K562 (cell line): ENCODE data around the gene PSMA4. TPM values are rescaled to one million over a fixed set of nuclear protein-coding genes. Genes with fewer than 3 reads are reported as not detected.

ENCODE experiments used
- ARID1B ChIP-seq: fragments of 450-650 bp; IDR thresholded peaks from 2 replicates; pipeline ENCODE4 v1.6.1; 2016; ENCODE audit warnings: antibody characterized with exemption, mild to moderate bottlenecking, inconsistent platforms
- ARID4B ChIP-seq: sonication (generic); formaldehyde crosslinking; IDR thresholded peaks from 2 replicates; pipeline ENCODE4 v1.8.0; 2022; ENCODE audit warnings: mild to moderate bottlenecking, missing genetic modification reagents
- CTCF ChIP-seq, 3 experiments: IDR thresholded peaks in 2 of 3; conservative IDR thresholded peaks in 1 of 3; 2 replicates each; pipeline ENCODE4 v1.5.1; 2011 to 2012; ENCODE audit warnings: low read length in 3 of 3, mild to moderate bottlenecking in 3 of 3, control low read depth in 2 of 3, improper control_type of control experiment in 1 of 3, inconsistent platforms in 1 of 3, low read depth in 1 of 3, mixed read lengths in 1 of 3, moderate library complexity in 1 of 3; ENCODE audit not compliant: insufficient read depth in 2 of 3
- MEIS2 ChIP-seq: fragments of 450-650 bp; IDR thresholded peaks from 2 replicates; pipeline ENCODE4 v1.6.1; 2014; ENCODE audit warnings: mild to moderate bottlenecking; ENCODE audit not compliant: partially characterized antibody
- PHF21A ChIP-seq: fragments of 450-650 bp; IDR thresholded peaks from 2 replicates; pipeline ENCODE4 v1.6.1; 2017; ENCODE audit warnings: low read depth, borderline replicate concordance
- PHF8 ChIP-seq: fragments of 200-600 bp; sonication (generic); IDR thresholded peaks from 2 replicates; pipeline ENCODE4 v1.6.1; 2012; ENCODE audit warnings: mixed run types, mild to moderate bottlenecking, inconsistent platforms, low read length, moderate library complexity, borderline replicate concordance
- PKNOX1 ChIP-seq: fragments of 450-650 bp; IDR thresholded peaks from 2 replicates; pipeline ENCODE4 v1.6.1; 2016
- POLR2B ChIP-seq: fragments of 450-650 bp; IDR thresholded peaks from 2 replicates; pipeline ENCODE4 v1.6.1; 2018; ENCODE audit warnings: low read depth; ENCODE audit not compliant: partially characterized antibody
- RCOR1 ChIP-seq, 2 experiments: IDR thresholded peaks; 2 replicates each; pipeline ENCODE4 v1.6.1; 2012; ENCODE audit warnings: low read depth in 2 of 2, low read length in 2 of 2, borderline replicate concordance in 1 of 2, improper control_type of control experiment in 1 of 2
- SAP30 ChIP-seq: fragments of 200-600 bp; sonication (generic); IDR thresholded peaks from 2 replicates; pipeline ENCODE4 v1.6.1; 2012; ENCODE audit warnings: borderline replicate concordance, low read depth, mild to moderate bottlenecking, moderate library complexity, low read length, control low read depth, inconsistent platforms; ENCODE audit not compliant: insufficient read depth, poor library complexity, severe bottlenecking
- UBTF ChIP-seq, 2 experiments: IDR thresholded peaks; 2 replicates each; pipeline ENCODE4 v1.6.1; 2012; ENCODE audit warnings: improper control_type of control experiment in 2 of 2, low read depth in 2 of 2, low read length in 2 of 2, borderline replicate concordance in 1 of 2
- ZBTB9 ChIP-seq: fragments of 450-650 bp; formaldehyde crosslinking; IDR thresholded peaks from 2 replicates; pipeline ENCODE4 v1.4.0; 2020; ENCODE audit warnings: mild to moderate bottlenecking, moderate library complexity
- ZNF239 ChIP-seq: fragments of 250-450 bp; sonication (Bioruptor Pico); IDR thresholded peaks from 2 replicates; pipeline ENCODE4 v1.4.0; 2020; ENCODE audit warnings: mild to moderate bottlenecking
- polyA plus RNA-seq, 8 experiments: library from polyadenylated mRNA; depleted of rRNA in 4 of 8; stranded (reverse) in 5 of 8; unstranded in 3 of 8; fragments of >200 nt; fragmentation: Nextera tagmentation in 2 of 8; fragmentation: Illumina TruSeq in 1 of 8; extraction: Ambion mirVana in 2 of 8; extraction: Trizol in 1 of 8; gene quantifications; 2 replicates each; pipeline versions ENCODE4 v1.2.1 to v1.2.3, GENCODE V29; 2011 to 2014; ENCODE audit warnings: inconsistent platforms in 1 of 8, missing spikeins in 1 of 8
- total RNA-seq, 7 experiments: library from RNA; depleted of rRNA in 6 of 7; stranded (reverse); fragments of >200 nt in 6 of 7; fragmentation: Illumina TruSeq in 2 of 7; extraction: Trizol in 2 of 7; gene quantifications; 2 replicates each; pipeline versions ENCODE4 v1.2.1 to v1.2.3, GENCODE V29; 2011 to 2021; ENCODE audit warnings: low replicate concordance in 1 of 7

Gene PSMA4
- total and polyA plus RNA-seq, 9 of the 15 experiments (the other 6 are each of a cell fraction or from before 2014, with no cell fraction given), result 304 to 1,857 (median 666) TPM

GRCh38 chr15:78506971-78507830 lies 33.0 kb upstream of the PSMA4 start, which contains the start of gene HYKK (continued):
- peak; percentile 46; the same call in 1 of the 2 replicates for TF ChIP-seq ARID4B (CRISPR knock-in tag)
- TF ChIP-seq ARID1B, result peak; percentile 11; the same call in 1 of the 2 replicates
- peak; percentile 71 for TF ChIP-seq SAP30
- 0 out of 4 replicates have a peak, but pooled peaks of 1 of the 2 experiments have one; percentile 16 for TF ChIP-seq UBTF (IDR thresholded peaks at IDR 0.05; ENCODE audit: borderline replicate concordance in 1 of 2, low read depth in 2 of 2, low read length in 2 of 2)
- peak; percentile 90; the same call in 1 of the 2 replicates for TF ChIP-seq PHF21A
- TF ChIP-seq ZBTB9, result 0 out of 2 replicates have a peak, but pooled peaks have one; percentile 32
- TF ChIP-seq PHF8, result peak; percentile 73; the same call in 1 of the 2 replicates
- peak; percentile 57 for TF ChIP-seq MEIS2
- peak in 1 of 2 experiments; percentile 66; a peak in 1 of 4 replicates for TF ChIP-seq RCOR1 (IDR thresholded peaks at IDR 0.05; ENCODE audit: borderline replicate concordance in 1 of 2, low read depth in 2 of 2, low read length in 2 of 2)
- peak in 1 of 3 experiments; percentile 15; a peak in 1 of 6 replicates for TF ChIP-seq CTCF (IDR thresholded peaks at IDR 0.05 in 2 of 3, conservative IDR thresholded peaks at IDR 0.05 in 1 of 3; ENCODE audit: insufficient read depth in 2 of 3, low read depth in 1 of 3, low read length in 3 of 3)
- TF ChIP-seq ZNF239, result no peak
- TF ChIP-seq PKNOX1, result peak; percentile 98
- peak; percentile 53 for TF ChIP-seq POLR2B
